ENCODE data around the gene XRN1.

- no peak for TF ChIP-seq REST (IDR thresholded peaks at IDR 0.05; ENCODE audit: low read depth)
- no peak for TF ChIP-seq RAD21 (IDR thresholded peaks at IDR 0.05; ENCODE audit: low read depth)
- no peak for TF ChIP-seq CEBPB (IDR thresholded peaks at IDR 0.05)
- TF ChIP-seq YY1 (IDR thresholded peaks at IDR 0.05; ENCODE audit: low read depth) = no peak
- TF ChIP-seq TCF12 (IDR thresholded peaks at IDR 0.05; ENCODE audit: low read depth) = no peak
- no peak for TF ChIP-seq EP300 (IDR thresholded peaks at IDR 0.05; ENCODE audit: borderline replicate concordance)
Measured at GRCh38 chr3:142450189-142450588, 2.4 kb upstream of the XRN1 start.

All from Ishikawa (cell line).